Measurements from ENCODE around the gene SLC12A8.

Gene SLC12A8

DNA sequence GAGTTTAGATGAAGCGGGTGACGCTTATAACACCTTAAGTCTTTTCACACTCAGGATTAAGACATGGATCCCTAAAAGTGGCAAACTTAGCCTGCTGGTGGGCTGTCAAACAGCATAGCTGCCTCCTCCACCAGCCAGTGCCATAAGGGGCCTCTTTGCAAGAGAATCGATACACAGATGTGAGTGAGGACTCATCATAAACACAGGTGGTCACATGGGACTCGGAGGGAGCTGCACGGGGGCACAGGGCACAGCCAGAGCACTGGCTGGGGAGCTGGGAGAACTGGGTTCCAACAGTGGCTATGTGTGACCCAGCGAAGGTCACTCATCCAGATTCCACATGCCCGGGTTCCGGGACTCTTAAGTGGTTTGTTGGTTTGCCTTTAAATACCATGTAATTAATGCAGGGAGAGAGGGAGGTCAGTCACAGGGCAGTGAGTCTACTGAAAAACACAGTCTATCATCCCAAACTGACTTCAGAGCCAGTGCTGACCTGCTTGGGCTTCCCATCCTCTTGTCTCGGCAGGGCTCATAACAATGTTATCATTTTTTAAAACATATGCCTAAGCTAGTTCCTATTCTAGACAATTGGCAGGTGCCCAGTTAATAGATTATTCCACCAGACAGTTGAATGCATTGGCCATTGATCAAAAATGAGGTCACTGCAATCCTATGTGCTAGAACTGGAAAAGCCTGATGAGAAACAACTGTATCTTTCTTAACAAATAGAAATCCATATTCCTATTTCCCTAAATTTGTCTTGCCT is 51.8 kb downstream of the SLC12A8 start:
- Histone ChIP-seq H3K9me3 (ENCODE audit: control insufficient read depth, low read length) (no peaks in the 10 kb centered on the region), H3K27me3 (replicated peaks; ENCODE audit: control insufficient read depth, insufficient read depth, low read length, poor library complexity, severe bottlenecking) (no peaks in the 10 kb centered on the region), H3K36me3 (ENCODE audit: control insufficient read depth, insufficient read depth, low read length) (no peaks in the 10 kb centered on the region), H3K4me1 (ENCODE audit: control insufficient read depth, insufficient read depth, low read length, poor library complexity, severe bottlenecking) (no peaks in the 10 kb centered on the region), H3K27ac (ENCODE audit: insufficient read depth, low read length, poor library complexity, severe bottlenecking) (no peak overlapping the region), H3K4me3 (ENCODE audit: insufficient read depth, low read depth, low read length, poor library complexity, severe bottlenecking) (no peak overlapping the region)
- no peak for DNase-seq

GRCh38 chr3:125157183-125157582 is 55.4 kb downstream of the SLC12A8 start:
- no peak overlapping the region for H3K27ac ChIP-seq (ENCODE audit: insufficient read depth, low read length, poor library complexity, severe bottlenecking)
- DNase-seq: no peak

DNA sequence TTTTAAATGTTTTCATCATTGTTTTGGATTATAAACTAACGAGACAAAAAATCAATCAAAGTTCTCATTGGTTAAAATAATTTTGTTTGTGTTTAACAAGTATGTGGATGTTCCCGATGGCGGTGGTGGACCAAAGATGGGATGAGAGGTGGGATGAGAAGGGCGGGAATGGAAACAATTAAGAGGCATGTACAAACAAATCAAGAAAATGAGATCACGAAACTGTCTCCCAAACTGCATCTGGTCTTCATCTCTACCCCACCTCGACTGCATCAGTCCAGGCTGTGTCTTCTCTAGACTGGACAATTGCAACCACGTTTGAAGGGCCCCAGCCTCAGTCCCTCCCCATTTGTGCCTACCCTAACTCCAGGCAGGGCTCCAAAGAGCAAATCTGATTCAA is 56.1 kb downstream of the SLC12A8 start:
- H3K36me3 ChIP-seq (ENCODE audit: control insufficient read depth, insufficient read depth, low read length): no peaks in the 10 kb centered on the region
- no peak overlapping the region for H3K4me3 ChIP-seq (ENCODE audit: insufficient read depth, low read depth, low read length, poor library complexity, severe bottlenecking)
- no peak overlapping the region for H3K27ac ChIP-seq (ENCODE audit: insufficient read depth, low read length, poor library complexity, severe bottlenecking)
- H3K4me1 ChIP-seq (ENCODE audit: control insufficient read depth, insufficient read depth, low read length, poor library complexity, severe bottlenecking): no peaks in the 10 kb centered on the region
- H3K9me3 ChIP-seq (ENCODE audit: control insufficient read depth, low read length): no peaks in the 10 kb centered on the region
- no peak for DNase-seq
- H3K27me3 ChIP-seq (replicated peaks; ENCODE audit: control insufficient read depth, insufficient read depth, low read length, poor library complexity, severe bottlenecking): no peaks in the 10 kb centered on the region

More at GRCh38 chr3:125157183-125157582, 55.4 kb downstream of the SLC12A8 start:
- Histone ChIP-seq H3K36me3 (ENCODE audit: control insufficient read depth, insufficient read depth, low read length) (no peaks in the 10 kb centered on the region), H3K4me3 (ENCODE audit: insufficient read depth, low read depth, low read length, poor library complexity, severe bottlenecking) (no peak overlapping the region), H3K4me1 (ENCODE audit: control insufficient read depth, insufficient read depth, low read length, poor library complexity, severe bottlenecking) (no peaks in the 10 kb centered on the region), H3K9me3 (ENCODE audit: control insufficient read depth, low read length) (no peaks in the 10 kb centered on the region), H3K27me3 (replicated peaks; ENCODE audit: control insufficient read depth, insufficient read depth, low read length, poor library complexity, severe bottlenecking) (no peaks in the 10 kb centered on the region)

DNA sequence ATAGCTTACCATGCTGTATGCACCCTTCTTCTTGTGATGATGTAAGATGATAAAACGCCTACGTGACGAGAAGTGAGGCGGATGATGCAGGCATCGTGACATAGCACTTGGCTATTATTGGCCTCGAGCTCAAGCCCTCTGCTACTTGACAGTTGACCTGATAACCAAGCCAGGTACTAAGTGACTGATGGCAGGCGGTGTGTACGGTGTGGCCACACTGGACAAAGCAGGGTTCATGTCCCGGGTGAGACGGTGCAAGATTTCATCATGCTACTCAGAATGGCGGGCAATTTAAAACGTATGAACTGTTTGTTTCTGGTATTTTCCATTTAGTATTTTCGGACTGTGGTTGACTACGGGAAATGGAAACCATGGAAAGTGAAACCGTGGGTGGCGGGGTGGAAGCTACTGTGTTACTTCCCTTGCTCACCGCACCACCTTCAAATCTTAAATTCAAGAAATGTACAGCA is 57.7 kb downstream of the SLC12A8 start:
- no peak for DNase-seq
- H3K4me1 ChIP-seq (ENCODE audit: control insufficient read depth, insufficient read depth, low read length, poor library complexity, severe bottlenecking): no peaks in the 10 kb centered on the region
- H3K9me3 ChIP-seq (ENCODE audit: control insufficient read depth, low read length): no peaks in the 10 kb centered on the region
- H3K27me3 ChIP-seq (replicated peaks; ENCODE audit: control insufficient read depth, insufficient read depth, low read length, poor library complexity, severe bottlenecking): no peaks in the 10 kb centered on the region
- H3K4me3 ChIP-seq (ENCODE audit: insufficient read depth, low read depth, low read length, poor library complexity, severe bottlenecking): peak overlapping the region; percentile 15
- H3K36me3 ChIP-seq (ENCODE audit: control insufficient read depth, insufficient read depth, low read length): no peaks in the 10 kb centered on the region
- no peak overlapping the region for H3K27ac ChIP-seq (ENCODE audit: insufficient read depth, low read length, poor library complexity, severe bottlenecking)

DNA sequence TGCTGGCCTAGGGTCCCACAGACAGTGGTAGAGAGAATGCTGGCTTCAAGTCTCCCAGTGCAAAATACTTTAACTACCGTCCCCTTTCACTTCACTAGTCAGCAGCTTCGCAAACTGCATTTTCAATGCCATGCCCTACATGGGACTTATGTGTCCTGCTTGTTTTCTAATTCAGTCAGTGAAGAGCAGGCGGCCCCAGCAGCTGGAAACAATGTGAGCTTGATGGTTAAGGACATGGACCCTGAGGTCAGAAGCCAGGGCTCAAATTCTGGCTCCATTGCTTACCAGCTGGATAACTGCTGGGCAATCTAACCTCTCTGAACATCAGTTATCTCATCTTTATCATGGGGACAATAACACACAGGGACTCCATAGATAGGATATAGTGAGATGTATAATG is 58.4 kb downstream of the SLC12A8 start:
- no peak for DNase-seq
- Histone ChIP-seq H3K4me1 (ENCODE audit: control insufficient read depth, insufficient read depth, low read length, poor library complexity, severe bottlenecking) (no peaks in the 10 kb centered on the region), H3K36me3 (ENCODE audit: control insufficient read depth, insufficient read depth, low read length) (no peaks in the 10 kb centered on the region), H3K9me3 (ENCODE audit: control insufficient read depth, low read length) (no peaks in the 10 kb centered on the region), H3K27ac (ENCODE audit: insufficient read depth, low read length, poor library complexity, severe bottlenecking) (no peak overlapping the region), H3K27me3 (replicated peaks; ENCODE audit: control insufficient read depth, insufficient read depth, low read length, poor library complexity, severe bottlenecking) (no peaks in the 10 kb centered on the region), H3K4me3 (ENCODE audit: insufficient read depth, low read depth, low read length, poor library complexity, severe bottlenecking) (no peak overlapping the region)

DNA sequence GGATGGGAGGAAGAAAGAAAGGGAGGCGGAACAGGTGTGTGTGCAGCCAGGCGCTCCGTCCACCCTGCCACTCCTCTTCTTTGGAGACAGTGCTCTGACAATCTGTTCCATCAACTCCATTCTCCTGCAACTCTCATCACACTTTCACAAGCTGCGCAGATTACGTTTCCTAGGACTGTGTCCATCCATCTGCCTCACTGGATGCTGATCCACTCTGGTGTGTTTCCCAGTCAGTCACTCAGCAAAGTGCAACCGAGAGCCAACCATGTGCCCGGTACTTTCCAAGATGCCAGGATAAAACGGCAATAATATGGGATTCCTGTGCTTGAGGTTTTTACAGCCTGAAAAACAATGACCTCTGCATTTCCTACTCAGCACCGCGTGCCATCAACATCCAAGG is 59.6 kb downstream of the SLC12A8 start:
- no peak overlapping the region for H3K27ac ChIP-seq (ENCODE audit: insufficient read depth, low read length, poor library complexity, severe bottlenecking)
- H3K36me3 ChIP-seq (ENCODE audit: control insufficient read depth, insufficient read depth, low read length): no peaks in the 10 kb centered on the region
- no peaks in the 10 kb centered on the region for H3K4me1 ChIP-seq (ENCODE audit: control insufficient read depth, insufficient read depth, low read length, poor library complexity, severe bottlenecking)
- no peak for DNase-seq
- no peaks in the 10 kb centered on the region for H3K27me3 ChIP-seq (replicated peaks; ENCODE audit: control insufficient read depth, insufficient read depth, low read length, poor library complexity, severe bottlenecking)
- no peaks in the 10 kb centered on the region for H3K9me3 ChIP-seq (ENCODE audit: control insufficient read depth, low read length)
- H3K4me3 ChIP-seq (ENCODE audit: insufficient read depth, low read depth, low read length, poor library complexity, severe bottlenecking): no peak overlapping the region

DNA sequence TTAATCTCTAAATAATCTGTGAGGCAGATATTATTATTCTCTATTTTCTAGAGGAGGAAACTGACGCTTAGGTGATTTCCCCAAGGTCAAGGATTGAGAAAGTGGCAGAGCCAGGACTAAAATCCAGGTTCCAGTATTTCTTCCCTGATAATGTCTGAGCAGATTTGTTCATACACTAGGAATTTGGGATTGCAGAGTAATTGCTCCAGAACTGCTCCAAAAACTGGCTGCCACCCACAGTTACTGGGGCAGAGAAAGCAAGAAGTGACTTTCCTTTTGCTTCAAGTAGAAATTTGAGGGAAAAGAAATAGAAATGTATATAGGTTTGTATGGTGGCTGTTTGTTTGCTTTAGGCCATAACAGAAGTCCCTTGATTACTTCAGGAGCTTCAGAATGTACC is 60.6 kb downstream of the SLC12A8 start:
- Histone ChIP-seq H3K4me3 (ENCODE audit: insufficient read depth, low read depth, low read length, poor library complexity, severe bottlenecking) (no peak overlapping the region), H3K4me1 (ENCODE audit: control insufficient read depth, insufficient read depth, low read length, poor library complexity, severe bottlenecking) (no peaks in the 10 kb centered on the region), H3K27me3 (replicated peaks; ENCODE audit: control insufficient read depth, insufficient read depth, low read length, poor library complexity, severe bottlenecking) (no peaks in the 10 kb centered on the region), H3K27ac (ENCODE audit: insufficient read depth, low read length, poor library complexity, severe bottlenecking) (no peak overlapping the region), H3K36me3 (ENCODE audit: control insufficient read depth, insufficient read depth, low read length) (no peaks in the 10 kb centered on the region), H3K9me3 (ENCODE audit: control insufficient read depth, low read length) (no peaks in the 10 kb centered on the region)
- DNase-seq: no peak

DNA sequence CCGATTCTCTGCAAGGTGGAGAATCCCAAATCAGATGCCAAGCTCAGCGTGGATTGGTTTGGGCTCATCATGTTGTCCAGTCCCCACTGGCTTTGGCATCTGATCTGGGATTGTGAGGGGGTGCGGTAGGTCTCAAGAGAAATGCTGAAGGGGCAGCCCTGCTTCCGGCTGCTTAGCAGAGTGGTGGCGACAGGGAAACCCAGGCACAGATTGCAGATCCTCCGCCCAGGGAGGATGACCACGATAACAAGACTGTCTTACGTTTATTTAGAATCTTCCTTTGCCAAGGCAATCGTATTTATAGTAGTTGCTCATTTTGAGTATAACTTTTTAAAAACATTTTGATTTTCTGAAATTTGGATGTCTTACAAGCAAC is 61.1 kb downstream of the SLC12A8 start:
- Histone ChIP-seq H3K9me3 (ENCODE audit: control insufficient read depth, low read length) (no peaks in the 10 kb centered on the region), H3K27me3 (replicated peaks; ENCODE audit: control insufficient read depth, insufficient read depth, low read length, poor library complexity, severe bottlenecking) (no peaks in the 10 kb centered on the region), H3K4me1 (ENCODE audit: control insufficient read depth, insufficient read depth, low read length, poor library complexity, severe bottlenecking) (no peaks in the 10 kb centered on the region), H3K27ac (ENCODE audit: insufficient read depth, low read length, poor library complexity, severe bottlenecking) (no peak overlapping the region), H3K36me3 (ENCODE audit: control insufficient read depth, insufficient read depth, low read length) (no peaks in the 10 kb centered on the region), H3K4me3 (ENCODE audit: insufficient read depth, low read depth, low read length, poor library complexity, severe bottlenecking) (no peak overlapping the region)
- DNase-seq: no peak

- H3K27me3 ChIP-seq (replicated peaks; ENCODE audit: control insufficient read depth, insufficient read depth, low read length, poor library complexity, severe bottlenecking): no peaks in the 10 kb centered on the region
- peak in 1 of 3 donors; percentile 31 for DNase-seq
- H3K27ac ChIP-seq (ENCODE audit: insufficient read depth, low read length, poor library complexity, severe bottlenecking): no peak overlapping the region
- no peaks in the 10 kb centered on the region for H3K4me1 ChIP-seq (ENCODE audit: control insufficient read depth, insufficient read depth, low read length, poor library complexity, severe bottlenecking)
- no peaks in the 10 kb centered on the region for H3K9me3 ChIP-seq (ENCODE audit: control insufficient read depth, low read length)
- H3K36me3 ChIP-seq (ENCODE audit: control insufficient read depth, insufficient read depth, low read length): no peaks in the 10 kb centered on the region
- H3K4me3 ChIP-seq (ENCODE audit: insufficient read depth, low read depth, low read length, poor library complexity, severe bottlenecking): no peak overlapping the region
Observed at GRCh38 chr3:125150525-125151441, 61.8 kb downstream of the SLC12A8 start.

- no peak overlapping the region for H3K4me3 ChIP-seq (ENCODE audit: insufficient read depth, low read depth, low read length, poor library complexity, severe bottlenecking)
- H3K4me1 ChIP-seq (ENCODE audit: control insufficient read depth, insufficient read depth, low read length, poor library complexity, severe bottlenecking): no peaks in the 10 kb centered on the region
- no peak overlapping the region for H3K27ac ChIP-seq (ENCODE audit: insufficient read depth, low read length, poor library complexity, severe bottlenecking)
- H3K36me3 ChIP-seq (ENCODE audit: control insufficient read depth, insufficient read depth, low read length): no peaks in the 10 kb centered on the region
- H3K9me3 ChIP-seq (ENCODE audit: control insufficient read depth, low read length): no peaks in the 10 kb centered on the region
- DNase-seq: no peak
- H3K27me3 ChIP-seq (replicated peaks; ENCODE audit: control insufficient read depth, insufficient read depth, low read length, poor library complexity, severe bottlenecking): no peaks in the 10 kb centered on the region
Observed at GRCh38 chr3:125149462-125149861, 63.1 kb downstream of the SLC12A8 start.

Measured in effector memory CD4-positive, alpha-beta T cell (primary cell).